Keratinocyte (primary cell): ENCODE data around the gene BRIP1. TPM values are rescaled to one million over a fixed set of nuclear protein-coding genes. Genes with fewer than 3 reads are reported as not detected.
"Not testable (repeated sequence)": the region's sequence is repeated elsewhere in the genome, so short reads cannot be mapped to it uniquely, and the experiment has no call there.

Source experiments
- DNase-seq: peaks from one replicate; pipeline ENCODE4 v3.0.0-alpha.2; 2011; ENCODE audit warnings: low read depth, missing footprints, low spot score
- FAIRE-seq: peaks from 2 replicates; lab custom pipeline; 2011; peaks lifted over from hg19 to GRCh38; lab: Jason Lieb, UNC
- H2AFZ ChIP-seq: 2 replicates; pipeline ENCODE4 v1.6.0; 2012; ENCODE audit warnings: low read length, control low read depth, inconsistent platforms; ENCODE audit not compliant: control insufficient read depth
- H3K27ac ChIP-seq: 2 replicates; pipeline ENCODE4 v1.5.1; 2011; ENCODE audit warnings: low read length; ENCODE audit not compliant: control insufficient read depth, insufficient read depth
- H3K27me3 ChIP-seq: 3 replicates; pipeline ENCODE4 v1.6.0; 2011; ENCODE audit warnings: low read length; ENCODE audit not compliant: control insufficient read depth, insufficient read depth; ENCODE audit errors: extremely low read depth
- H3K36me3 ChIP-seq, 2 experiments: 2 replicates in 1 of 2; 3 replicates in 1 of 2; pipeline ENCODE4 v1.5.1; 2011; ENCODE audit warnings: low read length in 2 of 2, mild to moderate bottlenecking in 1 of 2; ENCODE audit not compliant: control insufficient read depth in 2 of 2, insufficient read depth in 2 of 2; ENCODE audit errors: extremely low read depth in 1 of 2
- H3K4me1 ChIP-seq: 3 replicates; pipeline ENCODE4 v1.5.1; 2011; ENCODE audit warnings: low read length; ENCODE audit not compliant: control insufficient read depth, insufficient read depth; ENCODE audit errors: extremely low read depth
- H3K4me2 ChIP-seq: 3 replicates; pipeline ENCODE4 v1.6.0; 2011; ENCODE audit warnings: low read depth, low read length; ENCODE audit not compliant: control insufficient read depth, insufficient read depth; ENCODE audit errors: extremely low read depth
- H3K4me3 ChIP-seq, 3 experiments: fragments of 200-600 bp in 1 of 3; sonication (generic) in 1 of 3; 2 replicates in 2 of 3; 3 replicates in 1 of 3; pipeline ENCODE4 v1.5.1; 2011 to 2016; ENCODE audit warnings: low read length in 3 of 3, mild to moderate bottlenecking in 3 of 3, control low read depth in 2 of 3, inconsistent platforms in 1 of 3, low read depth in 1 of 3, mixed read lengths in 1 of 3, mixed run types in 1 of 3, moderate library complexity in 1 of 3; ENCODE audit not compliant: control insufficient read depth in 2 of 3, insufficient read depth in 2 of 3; ENCODE audit errors: extremely low read depth in 1 of 3
- H3K79me2 ChIP-seq: 2 replicates; pipeline ENCODE4 v1.6.0; 2012; ENCODE audit warnings: low read length; ENCODE audit not compliant: control insufficient read depth, insufficient read depth
- H3K9ac ChIP-seq: 3 replicates; pipeline ENCODE4 v1.6.0; 2011; ENCODE audit warnings: low read length; ENCODE audit not compliant: control insufficient read depth, insufficient read depth; ENCODE audit errors: extremely low read depth
- H3K9me1 ChIP-seq: 3 replicates; pipeline ENCODE4 v1.6.0; 2011; ENCODE audit warnings: low read length; ENCODE audit not compliant: control insufficient read depth, insufficient read depth; ENCODE audit errors: extremely low read depth
- H3K9me3 ChIP-seq: 2 replicates; pipeline ENCODE4 v1.5.1; 2012; ENCODE audit warnings: low read depth, low read length; ENCODE audit not compliant: control insufficient read depth
- H4K20me1 ChIP-seq: 3 replicates; pipeline ENCODE4 v1.6.0; 2011; ENCODE audit warnings: low read length; ENCODE audit not compliant: control insufficient read depth, insufficient read depth; ENCODE audit errors: extremely low read depth
- CTCF ChIP-seq, 3 experiments: IDR thresholded peaks in 1 of 3; conservative IDR thresholded peaks in 1 of 3; optimal IDR thresholded peaks in 1 of 3; 2 replicates in 2 of 3; 3 replicates in 1 of 3; pipeline versions ENCODE3 to v1.5.1; 2011; ENCODE audit warnings: low read length in 3 of 3, mild to moderate bottlenecking in 3 of 3, moderate library complexity in 2 of 3, control low read depth in 1 of 3, inconsistent platforms in 1 of 3; ENCODE audit not compliant: insufficient read depth in 2 of 3; ENCODE audit errors: extremely low read depth in 1 of 3
- EZH2 ChIP-seq: IDR thresholded peaks from one replicate; pipeline ENCODE4 v1.6.1; 2012; ENCODE audit warnings: inconsistent platforms, mild to moderate bottlenecking, low read length, moderate library complexity
- dilution Hi-C: fragments of 300-500 bp; cut with MboI; formaldehyde crosslinking; loops from one replicate; pipeline ENCODE4 v1.7.0; 2020; ENCODE audit warnings: low sequenced_read_pairs; ENCODE audit not compliant: extremely low pct_ligation_motif_present
- polyA plus RNA-seq, 5 experiments: library from polyadenylated mRNA; depleted of rRNA in 3 of 5; stranded (reverse) in 3 of 5; stranded (forward) in 1 of 5; unstranded in 1 of 5; fragments of >200 nt; gene quantifications; 1 replicate in 1 of 5; 2 replicates in 3 of 5; 3 replicates in 1 of 5; pipeline versions ENCODE4 v1.2.1 to v1.2.3, GENCODE V29; 2011 to 2012; ENCODE audit warnings: missing spikeins in 2 of 5, low read depth in 1 of 5, low replicate concordance in 1 of 5

Gene BRIP1
- polyA plus RNA-seq, 1 donor (not counting 4 experiments of a cell fraction or from before 2014, with no cell fraction given): 4.0 TPM

- H2AFZ ChIP-seq: no peak overlapping the region
Measured at GRCh38 chr17:61729690-61730268, 133.5 kb downstream of the BRIP1 start.

GRCh38 chr17:61728297-61728836 is 135.0 kb downstream of the BRIP1 start:
- H3K4me3 ChIP-seq: no peak overlapping the region
- H3K27me3 ChIP-seq: no peaks in the 10 kb centered on the region
- no peak overlapping the region for H3K27ac ChIP-seq
- no peak overlapping the region for H2AFZ ChIP-seq
- FAIRE-seq (no peak), DNase-seq (no peak)
- no peak overlapping the region for H3K4me2 ChIP-seq
- no peaks in the 10 kb centered on the region for H3K9me3 ChIP-seq
- H3K36me3 ChIP-seq: no peaks in the 10 kb centered on the region
- no peaks in the 10 kb centered on the region for H3K9me1 ChIP-seq
- no peaks in the 10 kb centered on the region for H4K20me1 ChIP-seq
- H3K79me2 ChIP-seq: no peaks in the 10 kb centered on the region
- no peak for TF ChIP-seq EZH2
- TF ChIP-seq CTCF (optimal IDR thresholded peaks at IDR 0.05 in 1 of 3, IDR thresholded peaks at IDR 0.05 in 1 of 3, conservative IDR thresholded peaks at IDR 0.05 in 1 of 3; ENCODE audit: extremely low read depth in 1 of 3, insufficient read depth in 2 of 3, low read length in 3 of 3): no peak
- H3K4me1 ChIP-seq: no peaks in the 10 kb centered on the region
- no peak overlapping the region for H3K9ac ChIP-seq
- dilution Hi-C loops: no loop called here

More at GRCh38 chr17:61729690-61730268, 133.5 kb downstream of the BRIP1 start:
- H3K79me2 ChIP-seq: no peaks in the 10 kb centered on the region
- no peak for DNase-seq
- no peaks in the 10 kb centered on the region for H3K9me1 ChIP-seq
- H3K9ac ChIP-seq: no peak overlapping the region
- H4K20me1 ChIP-seq: no peaks in the 10 kb centered on the region
- H3K4me3 ChIP-seq: no peak overlapping the region
- no peaks in the 10 kb centered on the region for H3K4me1 ChIP-seq
- TF ChIP-seq CTCF (optimal IDR thresholded peaks at IDR 0.05 in 1 of 3, IDR thresholded peaks at IDR 0.05 in 1 of 3, conservative IDR thresholded peaks at IDR 0.05 in 1 of 3; ENCODE audit: extremely low read depth in 1 of 3, insufficient read depth in 2 of 3, low read length in 3 of 3): no peak
- H3K27me3 ChIP-seq: no peaks in the 10 kb centered on the region
- no peaks in the 10 kb centered on the region for H3K9me3 ChIP-seq
- dilution Hi-C loops: no loop called here
- no peak overlapping the region for H3K27ac ChIP-seq
- FAIRE-seq: no peak
- no peak overlapping the region for H3K4me2 ChIP-seq
- no peaks in the 10 kb centered on the region for H3K36me3 ChIP-seq

- H3K4me1 ChIP-seq, H3K36me3 ChIP-seq, H3K27ac ChIP-seq, H3K9ac ChIP-seq, H4K20me1 ChIP-seq, dilution Hi-C loops, H3K9me3 ChIP-seq, FAIRE-seq, H3K4me2 ChIP-seq, H2AFZ ChIP-seq, H3K27me3 ChIP-seq, DNase-seq, H3K4me3 ChIP-seq, H3K79me2 ChIP-seq, H3K9me1 ChIP-seq: not testable (repeated sequence)
Measured at GRCh38 chr17:61727798-61728197, 135.5 kb downstream of the BRIP1 start.
